Fibroblast of skin of right biceps (primary cell): Measurements from ENCODE around the gene PROK2.

Experiments
- DNase-seq: peaks from one replicate; pipeline ENCODE4 v3.0.0-alpha.2; 2013

The PROK2 gene, protein sequence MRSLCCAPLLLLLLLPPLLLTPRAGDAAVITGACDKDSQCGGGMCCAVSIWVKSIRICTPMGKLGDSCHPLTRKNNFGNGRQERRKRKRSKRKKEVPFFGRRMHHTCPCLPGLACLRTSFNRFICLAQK

GRCh38 chr3:71784914-71785531 is at the start of gene PROK2:
PROK2 (minus strand) TSS chr3:71785148; CDS start chr3:71785052, 96 bp downstream.
- peak; percentile 7 for DNase-seq

GRCh38 chr3:71831599-71831998 is 46.7 kb upstream of the PROK2 start:
- DNase-seq: no peak

GRCh38 chr3:71825551-71826283 is 40.8 kb upstream of the PROK2 start:
- no peak for DNase-seq

- DNase-seq: no peak
These were observed 36.2 kb upstream of the PROK2 start for GRCh38 chr3:71821116-71821515.

- DNase-seq: no peak
These were observed 32.3 kb upstream of the PROK2 start for GRCh38 chr3:71817262-71817661.

DNA sequence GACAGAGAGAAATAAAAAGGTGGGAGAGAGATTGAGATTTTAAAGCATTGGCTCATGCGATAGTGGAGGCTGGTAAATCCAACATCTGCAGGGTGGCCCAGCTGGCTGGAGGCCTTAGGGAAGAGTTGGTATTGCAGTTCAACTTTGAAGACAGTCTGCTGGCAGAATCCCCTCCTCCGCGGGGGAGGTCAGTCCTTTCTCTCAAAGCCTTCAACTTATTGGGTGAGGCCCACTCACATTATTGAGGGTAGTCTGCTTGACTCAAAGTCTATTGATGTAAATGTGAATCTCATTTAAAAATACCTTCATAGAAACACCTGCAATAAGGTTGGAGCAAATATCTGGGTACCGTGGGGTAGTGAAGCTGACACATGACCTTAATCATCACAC is 31.8 kb upstream of the PROK2 start:
- DNase-seq: no peak

- no peak for DNase-seq
These were observed 30.6 kb upstream of the PROK2 start for GRCh38 chr3:71815340-71816067.

DNA sequence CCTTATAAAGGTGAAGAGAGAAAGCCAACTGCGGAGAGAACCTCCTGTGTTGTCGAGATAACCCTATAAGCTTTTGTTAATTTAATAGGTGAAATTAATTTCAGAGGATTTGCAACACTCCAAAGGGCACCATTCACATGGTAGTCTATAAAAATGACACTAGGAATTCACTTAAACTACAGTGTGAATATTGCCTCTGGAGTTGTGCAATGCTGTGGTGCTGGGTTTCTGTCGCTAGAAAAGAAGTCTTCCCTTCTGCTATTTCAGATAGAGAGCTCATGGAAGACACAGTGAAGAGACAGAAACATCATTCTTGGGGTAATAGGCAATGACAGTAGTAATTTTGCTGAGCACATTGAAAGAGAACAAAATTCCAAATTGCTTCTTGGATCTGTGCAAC is 28.8 kb upstream of the PROK2 start:
- DNase-seq: no peak

- DNase-seq: no peak
These were observed 28.1 kb upstream of the PROK2 start for GRCh38 chr3:71813073-71813472.

DNA sequence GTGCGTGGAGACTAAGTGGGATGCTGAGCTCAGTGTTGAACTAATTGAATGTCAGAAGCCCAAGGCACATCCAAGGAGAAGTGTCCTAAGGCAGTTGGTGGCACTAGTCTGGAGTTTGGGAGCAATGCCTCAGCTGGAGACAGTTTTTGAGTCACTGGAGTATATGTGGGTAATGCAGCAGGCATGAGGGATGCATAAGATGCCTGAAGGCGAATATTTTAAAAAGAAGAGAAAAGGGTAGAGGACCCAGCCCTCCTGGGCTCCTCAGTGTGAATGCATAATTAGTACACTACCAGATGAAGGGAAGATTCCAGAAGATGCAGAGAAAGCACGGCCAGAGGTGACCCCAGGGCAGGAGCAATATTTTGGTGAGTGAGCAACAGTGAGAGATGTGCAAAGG is 25.1 kb upstream of the PROK2 start:
- DNase-seq: no peak

DNA sequence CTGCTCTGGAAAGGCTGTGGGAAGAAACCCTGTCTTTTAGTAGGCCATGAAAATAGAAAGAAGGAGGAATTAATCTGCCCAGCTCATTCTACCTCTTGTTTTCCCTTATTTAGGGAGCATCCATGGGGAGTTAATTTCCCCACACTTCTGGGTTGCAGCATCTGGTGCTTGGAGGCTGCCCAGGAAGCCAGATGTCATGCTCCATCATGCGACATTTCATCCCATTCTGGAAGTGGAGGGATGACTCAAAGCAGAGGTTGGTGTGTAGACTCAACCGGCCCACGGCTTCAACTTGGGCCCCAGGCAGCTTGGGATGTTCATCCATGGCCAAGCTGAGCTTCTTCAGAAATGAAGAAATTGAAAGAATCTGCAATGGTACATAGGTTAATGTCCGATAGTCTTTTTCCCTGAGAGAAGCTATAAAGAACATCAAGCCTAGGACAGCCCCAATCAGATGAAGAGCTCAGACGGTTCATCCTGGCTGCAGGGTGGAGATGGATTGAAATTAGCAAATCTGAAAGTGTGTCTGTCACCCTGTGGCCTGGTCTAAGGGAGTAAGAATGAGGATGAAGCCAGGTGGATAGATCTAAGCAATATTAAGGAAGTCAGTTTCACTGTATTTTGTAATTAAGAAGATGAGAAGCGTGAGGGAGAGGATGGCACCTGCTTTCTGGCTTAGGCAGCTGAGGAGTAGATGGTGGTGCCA is 24.5 kb upstream of the PROK2 start:
- no peak for DNase-seq

- no peak for DNase-seq
These were observed 21.8 kb upstream of the PROK2 start for GRCh38 chr3:71806736-71807135.

GRCh38 chr3:71805691-71806090 is 20.7 kb upstream of the PROK2 start:
- no peak for DNase-seq

DNA sequence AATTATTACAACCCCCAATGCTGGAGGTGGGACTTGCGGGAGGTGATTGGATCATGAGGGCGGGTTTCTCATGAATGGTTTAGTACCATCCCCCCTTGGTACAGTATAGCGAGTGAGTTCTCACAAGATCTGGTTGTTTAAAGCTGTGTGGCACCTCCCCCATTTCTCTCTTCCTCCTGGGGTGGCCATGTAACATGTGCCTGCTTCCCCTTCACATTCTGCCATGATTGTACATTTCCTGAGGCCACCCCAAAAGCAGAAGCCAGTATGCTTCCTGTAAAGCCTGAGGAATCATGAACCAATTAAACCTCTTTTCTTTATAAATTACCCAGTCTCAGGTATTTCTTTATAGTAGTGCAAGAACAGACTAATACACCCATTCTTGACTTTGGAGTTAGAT is 20.3 kb upstream of the PROK2 start:
- no peak for DNase-seq

- no peak for DNase-seq
These were observed 18.3 kb upstream of the PROK2 start for GRCh38 chr3:71803248-71803647.

- DNase-seq: no peak
These were observed 17.0 kb upstream of the PROK2 start for GRCh38 chr3:71801986-71802385.

- no peak for DNase-seq
These were observed 15.1 kb upstream of the PROK2 start for GRCh38 chr3:71800023-71800422.

DNA sequence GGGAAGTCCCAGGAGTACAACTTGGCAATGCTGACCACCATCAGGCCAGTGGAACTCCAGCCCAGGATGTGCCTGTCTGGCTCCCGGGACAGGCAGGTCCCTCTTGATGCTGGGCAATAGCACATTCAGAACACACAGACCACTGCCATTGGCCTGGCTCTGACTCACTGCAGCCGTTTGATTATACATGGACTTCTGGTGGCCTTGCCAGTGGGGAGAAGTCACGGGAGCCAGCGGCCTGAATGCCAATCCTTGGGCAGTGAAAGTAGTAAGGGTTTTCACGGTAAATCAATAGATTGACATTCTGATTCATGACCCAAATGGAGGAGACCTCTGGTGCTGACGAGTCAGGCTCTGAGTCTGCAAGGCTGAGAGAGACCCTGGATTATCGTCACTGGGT is 12.5 kb upstream of the PROK2 start:
- no peak for DNase-seq

GRCh38 chr3:71796290-71796689 is 11.3 kb upstream of the PROK2 start:
- DNase-seq: no peak

DNA sequence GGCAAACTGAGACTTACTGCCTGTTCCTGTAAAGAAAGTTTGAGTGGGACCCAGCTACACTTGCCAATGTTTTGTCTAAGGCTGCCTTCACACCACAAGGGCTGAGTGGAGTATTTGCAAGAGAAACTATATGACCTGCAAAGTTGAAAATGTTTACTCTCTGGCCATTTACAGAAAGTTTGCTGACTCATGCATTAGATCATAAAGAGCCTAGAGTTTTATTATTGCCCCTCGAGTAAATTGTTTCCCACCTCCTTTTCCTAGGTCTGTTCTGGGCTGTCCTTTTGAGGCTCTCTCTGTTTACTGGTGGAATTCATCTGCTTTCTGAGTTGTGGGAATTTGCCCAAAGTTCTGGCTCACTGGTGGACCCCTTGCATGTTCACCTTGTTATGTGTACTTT is 6.7 kb upstream of the PROK2 start:
- DNase-seq: no peak

DNA sequence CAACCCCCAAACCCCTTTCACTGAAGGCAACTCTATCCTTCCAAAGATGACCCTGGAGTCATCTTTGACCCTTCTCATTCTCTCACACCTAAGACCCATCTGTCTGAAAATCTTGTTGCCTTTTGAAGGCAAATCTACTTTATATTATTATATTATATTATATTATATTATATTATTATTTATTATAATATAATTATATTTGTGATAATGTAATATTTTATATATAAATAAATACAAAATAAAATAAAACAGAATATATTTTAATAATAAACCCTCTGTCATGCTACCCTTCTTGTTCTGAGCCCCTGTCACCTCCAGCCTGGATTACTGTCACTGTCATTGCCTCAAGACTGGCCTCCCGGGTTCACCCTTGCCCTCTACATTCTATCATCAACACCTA is 5.0 kb upstream of the PROK2 start:
- DNase-seq: no peak

- DNase-seq: no peak
These were observed 3.0 kb upstream of the PROK2 start for GRCh38 chr3:71787851-71788405.

- DNase-seq: no peak
These were observed 1.6 kb upstream of the PROK2 start for GRCh38 chr3:71786551-71786950.
